Breast epithelium (tissue), 3 donors: ENCODE measurements around the gene RUNX3.

Source experiments
- POLR2A ChIP-seq: fragments of 450-650 bp; IDR thresholded peaks from one replicate; pipeline ENCODE4 v1.6.1; 2016; ENCODE audit warnings: antibody characterized with exemption, mild to moderate bottlenecking, moderate library complexity
- POLR2AphosphoS5 ChIP-seq, 3 donors: sonication (generic); formaldehyde crosslinking; IDR thresholded peaks; one replicate each; pipeline ENCODE4 v1.6.1; 2017; ENCODE audit warnings: antibody characterized with exemption in 3 of 3

DNA sequence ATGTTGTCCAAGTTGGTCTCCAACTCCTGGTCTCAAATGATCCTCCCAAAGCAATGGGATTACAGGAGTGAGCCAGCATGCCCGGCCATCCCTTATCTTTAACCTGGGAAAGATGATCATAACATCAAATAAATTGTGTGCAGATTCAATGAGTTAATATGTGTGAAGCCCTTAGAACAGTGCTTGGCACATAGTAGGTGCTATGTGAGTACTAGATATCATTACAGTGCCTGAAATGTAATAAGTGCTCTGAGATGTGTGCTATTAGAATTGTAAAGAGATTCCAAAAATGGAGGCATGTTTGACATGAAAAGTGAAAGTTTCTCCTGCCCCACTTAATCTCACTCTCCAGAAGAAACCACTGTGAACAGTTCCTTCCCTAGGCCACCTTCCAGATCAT is 71.8 kb downstream of the RUNX3 start:
- TF ChIP-seq POLR2A (no peak), POLR2AphosphoS5 (IDR thresholded peaks at IDR 0.05) (no peak)
